CD4-positive, alpha-beta T cell treated with Interleukin-12 subunit alpha and Interleukin-12 subunit beta, for 1 hour (primary cell): ENCODE results near the gene USP9Y.
A peak's percentile ranks its signal among the peaks of the same experiment; 100 is the strongest.

Experiments
- DNase-seq: peaks from one replicate; pipeline ENCODE4 v3.0.0-alpha.2; 2020

Gene USP9Y, protein sequence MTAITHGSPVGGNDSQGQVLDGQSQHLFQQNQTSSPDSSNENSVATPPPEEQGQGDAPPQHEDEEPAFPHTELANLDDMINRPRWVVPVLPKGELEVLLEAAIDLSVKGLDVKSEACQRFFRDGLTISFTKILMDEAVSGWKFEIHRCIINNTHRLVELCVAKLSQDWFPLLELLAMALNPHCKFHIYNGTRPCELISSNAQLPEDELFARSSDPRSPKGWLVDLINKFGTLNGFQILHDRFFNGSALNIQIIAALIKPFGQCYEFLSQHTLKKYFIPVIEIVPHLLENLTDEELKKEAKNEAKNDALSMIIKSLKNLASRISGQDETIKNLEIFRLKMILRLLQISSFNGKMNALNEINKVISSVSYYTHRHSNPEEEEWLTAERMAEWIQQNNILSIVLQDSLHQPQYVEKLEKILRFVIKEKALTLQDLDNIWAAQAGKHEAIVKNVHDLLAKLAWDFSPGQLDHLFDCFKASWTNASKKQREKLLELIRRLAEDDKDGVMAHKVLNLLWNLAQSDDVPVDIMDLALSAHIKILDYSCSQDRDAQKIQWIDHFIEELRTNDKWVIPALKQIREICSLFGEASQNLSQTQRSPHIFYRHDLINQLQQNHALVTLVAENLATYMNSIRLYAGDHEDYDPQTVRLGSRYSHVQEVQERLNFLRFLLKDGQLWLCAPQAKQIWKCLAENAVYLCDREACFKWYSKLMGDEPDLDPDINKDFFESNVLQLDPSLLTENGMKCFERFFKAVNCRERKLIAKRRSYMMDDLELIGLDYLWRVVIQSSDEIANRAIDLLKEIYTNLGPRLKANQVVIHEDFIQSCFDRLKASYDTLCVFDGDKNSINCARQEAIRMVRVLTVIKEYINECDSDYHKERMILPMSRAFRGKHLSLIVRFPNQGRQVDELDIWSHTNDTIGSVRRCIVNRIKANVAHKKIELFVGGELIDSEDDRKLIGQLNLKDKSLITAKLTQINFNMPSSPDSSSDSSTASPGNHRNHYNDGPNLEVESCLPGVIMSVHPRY (N-terminal part only)

DNA sequence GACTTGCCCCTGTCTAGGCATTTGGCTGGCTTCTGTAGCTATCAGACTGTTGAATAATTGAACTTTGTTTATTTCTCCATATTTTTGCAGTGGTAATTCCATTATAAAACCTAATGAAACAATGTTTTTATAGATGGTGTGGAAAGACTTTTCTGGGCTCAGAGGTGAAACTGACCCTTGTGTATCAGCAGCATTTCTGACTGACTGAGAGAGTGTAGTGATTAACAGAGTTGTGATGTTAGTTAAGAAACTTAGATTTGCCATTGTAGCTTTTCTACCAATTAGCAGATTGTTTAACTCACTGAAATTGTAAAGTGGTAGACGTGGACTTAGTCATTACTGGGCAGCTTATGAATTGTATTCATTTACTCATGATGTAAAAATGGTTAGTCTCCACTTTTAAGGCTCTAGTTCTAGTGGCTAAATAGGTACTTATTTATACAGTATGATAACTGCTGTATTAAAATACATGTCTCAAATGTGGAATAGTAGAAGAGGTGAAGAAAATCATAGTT is at the start of gene USP9Y:
TSS of gene USP9Y (plus strand) at position 51 of the 515 bp plus-strand sequence. CDS start 8,217 bp downstream, outside the sequence.
- no peak for DNase-seq

DNA sequence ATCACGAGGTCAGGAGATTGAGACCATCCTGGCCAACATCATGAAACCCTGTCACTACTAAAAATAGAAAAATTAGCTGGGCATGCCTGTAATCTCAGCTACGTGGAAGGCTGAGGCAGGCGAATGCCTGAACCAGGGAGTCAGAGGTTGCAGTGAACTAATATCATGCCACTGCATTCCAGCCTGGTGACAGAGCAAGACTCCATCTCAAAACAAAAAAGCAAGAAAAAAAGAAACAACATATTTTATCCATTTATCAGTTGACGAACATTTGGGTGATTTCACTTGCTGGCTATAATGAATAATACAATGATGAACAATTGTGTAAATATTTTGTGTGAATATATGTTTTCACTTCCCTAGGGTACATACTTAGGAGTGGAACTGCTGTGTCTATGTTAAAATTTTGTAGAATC is 49.4 kb upstream of the USP9Y start:
- DNase-seq = no peak

DNA sequence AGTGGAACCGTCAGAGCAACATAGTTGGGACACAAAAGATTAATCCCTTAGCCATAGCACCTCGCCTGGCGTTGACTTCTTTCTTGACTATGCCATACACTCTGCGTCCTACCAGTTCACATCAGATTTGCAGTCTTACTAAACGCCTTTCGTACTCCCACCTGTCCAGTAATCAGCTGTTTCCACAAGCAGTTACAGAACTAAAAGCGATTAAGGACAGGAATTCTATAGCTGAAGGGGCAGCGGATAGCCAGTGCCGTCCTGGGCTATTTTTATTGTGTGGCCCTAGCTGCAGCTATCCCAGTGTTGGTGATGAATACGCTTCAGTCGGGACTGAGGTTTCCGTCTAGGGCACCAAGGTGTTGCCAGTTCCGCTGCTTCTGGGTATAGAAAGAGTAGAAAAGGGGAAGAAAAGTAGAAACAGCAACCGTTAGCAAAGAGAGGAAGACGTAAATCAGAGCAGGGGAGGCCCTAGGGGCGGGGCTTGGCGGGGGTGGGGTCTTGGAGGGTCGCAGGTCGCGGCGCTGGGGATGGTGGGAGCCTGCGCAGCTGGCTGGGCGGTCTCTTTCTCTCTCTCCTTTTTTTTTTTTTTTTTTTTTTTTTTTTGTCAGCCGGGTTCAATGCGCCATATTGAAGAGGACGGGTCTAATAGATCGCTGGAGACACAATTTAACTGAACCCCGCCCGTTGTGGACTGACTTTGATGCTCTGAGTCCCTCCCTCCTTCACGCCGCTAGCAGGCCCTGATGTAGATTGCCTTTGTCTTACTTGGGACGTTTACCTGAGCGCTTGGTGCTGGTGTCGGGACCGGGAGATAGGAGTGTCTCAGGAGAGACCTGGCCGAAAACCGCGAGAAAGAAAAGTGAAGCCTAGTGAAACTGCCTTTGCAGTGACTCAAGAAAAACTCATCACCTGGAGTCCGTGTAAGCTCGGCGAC is 39.0 kb upstream of the USP9Y start:
- DNase-seq = peak; percentile 86

DNA sequence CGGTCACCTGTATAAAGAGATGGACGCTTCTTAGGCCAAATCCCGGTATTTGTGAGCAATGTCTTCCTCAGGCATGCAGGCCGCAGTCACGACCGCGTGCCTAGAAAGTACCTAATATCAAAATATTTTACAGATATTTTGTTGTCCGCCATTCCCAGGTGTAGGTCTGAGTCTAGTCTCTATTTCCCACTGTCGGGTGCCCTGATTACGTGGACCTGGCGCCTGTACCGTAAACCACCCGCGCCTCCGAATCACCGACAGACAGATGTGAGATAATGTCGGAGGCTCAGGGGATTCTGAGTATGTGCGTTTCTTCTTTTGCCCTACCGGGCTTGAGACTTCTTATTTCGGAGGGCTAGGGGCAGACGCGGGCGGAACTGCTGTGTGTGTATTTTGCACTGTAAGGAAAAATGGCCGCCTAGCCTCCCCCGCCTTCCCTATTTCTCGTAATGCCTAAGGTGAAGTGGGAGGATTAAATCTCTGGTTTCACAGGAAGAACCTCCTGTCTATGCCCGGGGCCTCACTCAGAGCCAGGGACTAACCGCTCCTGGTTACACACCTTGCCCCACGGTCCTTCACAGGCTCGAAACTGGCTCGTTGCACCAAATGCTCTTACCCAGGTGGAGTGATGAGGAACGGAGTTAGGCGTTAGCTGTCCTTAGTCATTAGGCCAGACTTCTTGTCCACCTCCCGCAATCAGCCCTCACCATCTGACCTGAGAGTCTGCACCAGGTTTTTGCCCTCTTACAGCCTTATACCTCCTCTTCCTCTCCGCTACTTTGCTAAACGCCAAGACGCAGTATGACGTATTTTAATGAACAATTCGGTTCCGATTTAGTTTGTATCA is 38.1 kb upstream of the USP9Y start:
- peak; percentile 54 for DNase-seq

DNA sequence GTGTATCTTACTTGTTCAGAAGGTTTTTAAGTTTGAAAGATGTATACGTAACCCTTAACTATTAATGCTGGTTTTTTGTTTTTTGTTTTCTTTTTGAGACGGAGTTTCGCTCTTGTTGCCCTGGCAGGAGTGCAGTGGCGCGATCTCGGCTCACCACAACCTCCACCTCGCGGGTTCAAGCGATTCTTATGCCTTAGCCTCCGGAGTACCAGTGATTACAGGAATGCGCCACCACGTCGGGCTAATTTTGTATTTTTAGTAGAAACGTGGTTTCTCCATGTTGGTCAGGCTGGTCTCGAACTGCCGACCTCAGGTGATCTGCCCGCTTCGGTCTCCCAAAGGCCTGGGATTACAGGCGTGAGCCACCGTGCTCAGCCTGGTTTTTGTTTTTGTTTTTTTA is 37.2 kb upstream of the USP9Y start:
- peak; percentile 7 for DNase-seq

DNA sequence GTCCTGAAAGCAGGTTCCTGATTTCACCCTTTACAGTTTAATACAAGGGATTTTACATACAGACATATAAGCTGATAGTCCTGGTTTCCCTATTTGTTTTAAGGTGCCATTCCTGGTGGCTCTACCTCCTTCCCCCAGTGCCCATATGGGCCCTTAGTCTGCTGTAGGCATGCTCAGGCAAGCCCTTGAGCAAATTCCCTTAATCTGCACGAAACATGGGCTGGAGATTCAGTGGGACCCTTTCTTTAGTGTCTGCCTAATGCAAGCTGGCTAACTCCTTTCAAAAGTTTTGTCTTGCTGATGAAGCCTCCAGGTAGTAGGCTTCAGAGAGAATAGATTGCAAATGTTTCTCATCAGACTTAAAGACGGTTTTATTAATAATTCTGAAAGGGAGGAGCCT is 22.9 kb upstream of the USP9Y start:
- DNase-seq = no peak

DNA sequence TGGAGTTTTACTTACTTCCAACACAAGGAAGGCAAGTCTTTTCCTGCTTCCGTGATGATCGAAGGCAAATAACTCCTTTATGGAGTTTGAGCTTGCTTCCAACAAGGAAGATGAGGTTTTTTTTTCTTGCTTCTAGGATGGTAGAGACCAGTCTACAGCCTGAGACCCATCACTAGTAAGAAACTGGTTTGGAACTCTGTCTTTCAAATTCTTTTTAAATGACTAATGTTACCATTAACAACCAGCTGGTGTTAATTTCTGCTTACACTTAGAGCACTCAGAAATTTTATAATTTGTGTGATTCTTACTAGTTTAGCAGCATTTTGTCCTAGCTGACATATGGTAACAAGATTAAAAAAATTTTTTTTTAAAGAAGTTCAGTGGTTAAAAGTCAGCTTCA is 19.5 kb upstream of the USP9Y start:
- no peak for DNase-seq

DNA sequence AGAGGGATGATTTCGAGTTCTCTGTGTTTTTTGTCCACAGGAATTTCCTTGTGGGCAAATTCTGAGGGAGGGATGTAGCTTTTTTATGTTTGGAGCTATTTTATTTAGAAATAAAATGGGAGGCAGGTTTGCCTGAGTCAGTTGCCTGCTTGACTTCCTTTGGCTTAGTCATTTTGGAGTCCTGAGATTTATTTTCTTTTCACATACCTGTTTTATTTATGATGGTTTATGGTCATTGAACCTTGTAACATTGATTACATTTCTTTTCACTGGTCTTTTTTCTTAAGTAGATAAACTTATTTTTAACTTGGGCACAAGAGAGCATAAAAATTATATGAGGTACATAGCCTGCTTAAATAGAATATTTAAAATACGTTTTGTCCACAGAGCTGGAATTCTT is 12.7 kb upstream of the USP9Y start:
- DNase-seq = no peak

DNA sequence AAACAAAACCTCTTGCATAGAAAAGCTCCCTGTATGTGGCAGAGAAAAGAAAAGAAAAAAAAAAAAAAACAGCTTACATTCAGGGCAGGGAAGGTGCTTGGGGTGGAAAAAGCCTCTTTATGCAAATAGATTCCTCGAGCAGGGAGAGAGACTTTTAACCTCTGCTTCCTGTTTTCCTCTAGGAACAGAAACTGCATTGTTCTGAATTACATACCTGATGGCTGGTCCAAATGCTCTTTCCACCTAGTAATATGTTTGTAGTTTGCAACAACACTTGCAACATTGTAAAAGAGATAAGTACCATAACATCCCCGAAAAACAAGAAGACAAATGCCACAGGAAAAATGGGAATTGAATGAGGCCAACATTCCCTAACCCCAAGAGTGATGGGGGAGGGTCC is 944 bp upstream of the USP9Y start:
- no peak for DNase-seq

DNA sequence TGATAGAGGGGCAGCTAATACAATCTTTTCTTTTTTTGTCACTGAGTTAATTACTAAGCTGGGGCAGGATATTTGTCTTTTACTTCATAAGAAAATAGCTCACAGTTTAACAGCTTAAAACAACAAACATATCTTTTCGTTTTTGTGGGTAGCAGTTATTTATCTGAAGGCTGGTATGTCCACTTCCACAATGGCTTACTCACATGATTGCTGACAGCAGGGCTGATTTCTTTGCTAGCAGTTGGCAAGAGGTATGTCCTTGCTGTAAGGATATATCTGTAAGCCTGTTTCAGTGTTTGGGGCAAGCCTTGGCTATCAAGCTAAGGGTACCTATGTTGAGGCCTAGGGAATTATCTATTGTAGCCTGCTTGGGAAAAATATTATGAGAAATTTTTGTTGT is 1.1 kb downstream of the USP9Y start:
- DNase-seq = no peak

DNA sequence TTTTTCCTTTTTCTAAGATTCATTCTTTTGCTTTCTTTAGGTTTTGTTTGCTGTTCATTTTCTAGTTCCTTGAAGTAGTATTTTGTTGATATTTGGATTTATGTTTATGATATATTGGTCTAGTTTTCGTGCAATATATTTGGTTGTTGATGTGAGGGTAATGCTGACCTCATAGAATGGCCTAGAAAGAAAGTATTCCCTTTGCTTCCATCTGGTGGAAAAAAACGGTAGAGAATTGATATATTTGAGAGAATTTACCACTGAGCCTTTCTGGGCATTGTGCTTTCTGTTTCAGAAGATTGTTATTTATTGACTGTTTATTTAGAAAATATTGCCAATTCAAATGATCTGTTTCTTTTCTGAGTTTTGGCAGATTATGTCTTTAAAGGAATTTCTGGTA is 9.4 kb downstream of the USP9Y start:
- DNase-seq = no peak

DNA sequence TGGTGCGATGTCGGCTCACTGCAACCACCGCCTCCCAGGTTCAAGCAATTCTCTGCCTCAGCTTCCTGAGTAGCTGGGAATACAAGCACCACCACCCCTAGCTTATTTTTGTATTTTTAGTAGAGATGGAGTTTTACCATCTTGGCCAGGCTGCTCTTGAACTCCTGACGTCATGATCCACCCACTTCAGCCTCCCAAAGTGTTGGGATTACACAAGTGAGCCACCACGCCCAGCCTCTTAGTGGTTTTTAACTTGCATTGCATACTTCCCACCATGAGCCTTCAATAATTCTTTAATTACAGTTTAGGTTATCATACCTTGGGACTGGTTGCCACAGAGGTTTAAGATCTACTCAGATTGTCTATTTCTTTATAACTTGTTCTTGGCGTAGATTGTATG is 14.3 kb downstream of the USP9Y start:
- no peak for DNase-seq

DNA sequence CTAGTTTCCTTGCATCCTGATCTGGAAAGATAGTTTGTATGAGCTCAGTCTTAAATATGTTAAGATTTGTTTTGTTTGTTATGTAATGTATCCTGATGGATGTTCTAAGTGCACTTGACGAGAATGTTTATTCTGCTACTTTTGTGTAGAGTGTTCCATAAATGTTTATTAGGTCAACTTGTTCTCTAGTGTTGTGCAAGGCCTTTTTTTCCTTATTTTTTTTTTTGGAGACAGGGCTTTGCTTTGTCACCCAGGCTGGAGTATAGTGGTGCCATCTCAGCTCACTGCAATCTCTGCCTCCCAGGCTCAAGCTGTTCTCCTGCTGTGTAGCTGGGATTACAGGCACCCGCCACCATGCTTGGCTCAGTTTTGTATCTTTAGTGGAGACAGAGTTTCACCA is 28.7 kb downstream of the USP9Y start:
- no peak for DNase-seq

DNA sequence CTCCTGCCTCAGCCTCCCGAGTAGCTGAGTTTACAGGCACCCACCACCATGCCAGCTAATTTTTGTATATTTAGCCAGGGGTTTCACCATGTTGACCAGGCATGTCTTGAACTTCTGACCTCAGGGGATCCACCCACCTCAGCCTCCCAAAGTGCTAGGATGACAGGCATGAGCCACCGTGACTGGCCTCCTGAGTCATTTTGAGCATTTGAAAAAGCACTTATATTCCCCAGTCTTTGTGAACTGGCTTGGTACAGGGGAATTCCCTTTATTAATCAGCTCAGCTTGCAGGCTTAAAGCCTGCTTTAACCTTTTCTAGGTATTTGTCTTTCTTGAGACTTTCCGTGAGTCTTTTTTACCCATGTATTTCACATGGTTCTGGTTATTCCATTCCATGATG is 32.6 kb downstream of the USP9Y start:
- no peak for DNase-seq

DNA sequence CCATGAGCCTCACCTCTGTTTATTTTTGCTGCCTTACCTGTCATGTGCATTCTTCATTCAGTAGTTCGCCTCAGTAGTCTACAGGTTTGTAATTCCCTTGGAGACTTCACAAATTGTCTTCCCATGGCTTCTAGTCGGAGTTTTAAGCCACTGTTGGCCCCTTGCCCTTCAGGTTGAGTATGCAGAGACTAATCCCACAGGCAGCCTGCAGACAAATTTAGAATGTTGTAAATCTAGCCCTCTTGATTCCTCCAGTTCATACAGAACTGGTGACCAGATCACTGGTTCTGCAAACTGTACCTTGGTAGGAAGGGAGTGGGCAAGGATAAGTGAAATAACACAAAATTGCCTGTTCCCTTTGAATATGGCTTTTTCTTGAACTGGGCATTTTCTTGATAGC is 33.0 kb downstream of the USP9Y start:
- no peak for DNase-seq

DNA sequence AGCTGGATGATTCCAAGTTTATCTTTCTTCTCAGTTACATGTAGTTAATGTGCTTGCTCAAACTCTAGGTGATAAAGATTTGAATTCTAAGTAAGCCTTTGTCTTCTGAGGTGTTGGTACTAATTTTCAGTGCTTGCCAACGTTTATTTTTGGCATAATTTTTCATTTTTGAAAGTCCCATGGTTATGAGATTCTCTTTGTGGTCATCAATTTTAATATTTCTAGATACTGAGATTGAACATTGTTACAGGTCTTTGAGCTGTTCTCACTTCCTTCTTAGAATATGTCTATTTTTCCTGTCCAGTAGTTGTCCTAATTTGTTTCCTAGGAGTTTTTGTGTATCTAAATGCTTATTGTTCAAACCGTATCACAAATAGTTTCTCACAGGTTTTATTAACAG is 40.4 kb downstream of the USP9Y start:
- no peak for DNase-seq

DNA sequence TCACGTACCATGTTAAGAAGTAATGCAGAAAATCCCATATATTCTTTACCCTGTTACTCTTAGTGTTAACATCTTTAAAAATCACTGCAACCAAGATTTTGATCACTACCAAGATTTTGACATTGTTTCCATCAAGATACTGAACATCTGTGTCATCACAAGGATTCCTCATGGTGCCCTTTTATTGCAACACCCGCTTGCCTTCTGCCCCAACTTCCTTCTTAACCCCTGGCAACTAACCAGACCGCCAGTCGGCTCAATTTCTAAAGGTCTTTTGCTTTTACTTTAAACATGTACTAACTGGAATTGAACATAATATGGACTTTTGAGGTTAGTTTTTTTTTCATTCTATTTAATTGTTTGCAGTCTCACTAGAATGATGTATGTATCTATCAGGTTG is 41.7 kb downstream of the USP9Y start:
- no peak for DNase-seq

DNA sequence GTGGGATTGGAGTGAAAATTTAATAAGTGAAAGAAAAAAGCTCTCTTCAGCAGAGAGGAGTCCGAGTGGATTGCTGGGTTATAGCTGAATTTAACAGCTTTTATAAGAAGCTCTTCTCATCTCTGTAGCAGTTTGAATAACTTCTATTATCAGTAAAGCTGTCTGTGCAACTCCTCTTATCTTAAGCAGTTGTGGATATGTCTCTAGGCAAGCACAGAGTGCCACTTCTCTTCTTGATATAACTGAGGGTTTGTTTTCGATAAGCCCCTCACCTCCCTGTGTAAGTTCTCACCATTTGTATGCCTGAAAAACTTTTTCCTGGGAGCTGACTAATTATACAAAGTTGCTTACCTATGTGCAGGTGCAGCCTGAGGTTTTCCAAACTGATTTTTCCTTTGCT is 43.1 kb downstream of the USP9Y start:
- DNase-seq = no peak

DNA sequence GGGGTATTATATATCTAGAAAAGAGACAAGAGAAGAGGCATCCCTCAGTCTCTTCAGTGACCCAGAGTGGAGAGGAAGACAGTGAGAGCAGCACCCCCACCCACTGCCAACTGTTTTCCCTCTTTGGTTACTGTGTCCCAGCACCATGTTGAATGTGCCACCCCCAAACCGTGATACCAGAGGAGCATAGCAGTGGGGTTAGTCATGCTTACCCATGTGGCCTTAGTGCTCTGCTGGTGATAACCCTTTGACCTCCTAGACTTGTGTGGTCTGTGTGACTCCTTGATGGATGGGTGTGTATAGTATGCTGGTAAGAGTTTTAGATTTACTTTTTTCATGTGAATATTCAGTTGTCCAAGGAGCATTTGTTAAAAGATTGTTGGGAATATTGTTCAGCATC is 48.3 kb downstream of the USP9Y start:
- no peak for DNase-seq

DNA sequence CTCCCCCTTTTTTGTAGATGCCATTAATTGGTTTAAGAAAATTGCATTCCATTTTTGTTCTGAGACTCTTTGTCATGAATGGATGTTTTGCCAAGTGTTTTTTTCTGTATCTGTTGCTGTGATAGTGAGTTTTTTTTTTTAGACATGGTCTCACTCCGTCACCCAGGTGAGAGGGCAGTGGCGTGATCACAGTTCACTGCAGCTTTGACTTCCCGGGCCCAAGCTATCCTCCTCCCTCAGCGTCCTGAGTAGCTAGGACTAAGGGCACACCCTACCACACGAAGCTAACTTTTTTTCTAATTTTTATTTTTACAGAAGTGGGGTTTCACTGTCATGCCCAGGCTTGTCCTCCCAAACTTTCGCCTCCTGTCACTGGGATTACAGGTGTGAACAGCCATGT is 51.8 kb downstream of the USP9Y start:
- no peak for DNase-seq

DNA sequence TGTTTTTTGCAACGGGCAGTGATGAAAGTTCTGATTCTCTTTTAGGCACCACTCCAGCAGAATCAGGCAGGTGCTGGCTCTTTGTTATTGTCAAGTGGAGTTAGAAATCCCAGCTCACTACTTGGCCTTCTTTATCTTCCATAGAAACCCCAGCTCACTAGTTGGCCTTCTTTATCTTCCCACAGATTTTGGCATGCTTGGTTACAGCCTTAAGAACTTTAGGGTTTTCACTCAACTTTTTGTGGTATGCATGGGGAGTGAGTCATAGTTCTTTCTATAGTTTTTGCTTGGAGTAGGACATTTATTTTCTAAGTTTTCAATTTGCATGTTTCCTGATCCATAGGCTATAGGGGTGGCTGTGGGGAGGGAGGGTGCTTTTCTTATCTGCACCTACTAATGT is 55.0 kb downstream of the USP9Y start:
- DNase-seq = no peak

DNA sequence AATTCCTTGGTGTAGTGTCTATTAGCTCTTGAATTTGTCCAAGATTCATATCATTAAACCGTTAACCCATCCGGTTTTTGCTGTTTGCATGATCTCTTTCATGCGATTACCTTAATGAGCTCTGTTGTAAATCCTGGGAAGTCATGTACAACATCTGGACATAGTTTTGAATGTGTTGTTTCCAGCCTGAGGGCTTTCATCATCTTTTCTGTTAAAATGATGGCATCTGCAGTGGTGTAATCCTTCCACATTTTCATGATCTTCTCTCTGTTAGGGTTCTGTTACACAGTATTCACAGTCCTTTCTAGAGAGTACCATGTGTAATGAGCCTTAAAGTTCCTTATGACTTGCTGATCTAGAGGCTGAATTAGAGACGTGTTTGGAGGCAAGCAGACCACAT is 64.9 kb downstream of the USP9Y start:
- DNase-seq = no peak
